DOHH2 (cell line): Measurements from ENCODE around the gene GLI3.

ENCODE experiments used
- CTCF ChIP-seq: fragments of 200-600 bp; sonication (generic); IDR thresholded peaks from one replicate; pipeline ENCODE4 v1.5.1; 2014; ENCODE audit warnings: antibody characterized with exemption, mild to moderate bottlenecking, low read depth, low read length; ENCODE audit not compliant: poor library complexity, severe bottlenecking
- EZH2phosphoT487 ChIP-seq: fragments of 200-600 bp; sonication (generic); IDR thresholded peaks from 2 replicates; pipeline ENCODE4 v1.6.1; 2017; ENCODE audit warnings: borderline replicate concordance, mild to moderate bottlenecking, antibody characterized with exemption, low read length, moderate library complexity, mixed read lengths

GRCh38 chr7:42278344-42278743 is 41.3 kb upstream of the GLI3 start:
- TF ChIP-seq CTCF: no peak
- no peak for TF ChIP-seq EZH2phosphoT487
